Sigmoid colon (tissue), 7 donors: ENCODE results near the gene SLC39A11. TPM values are rescaled to one million over a fixed set of nuclear protein-coding genes. Genes with fewer than 3 reads are reported as not detected.

ENCODE experiments used
- DNase-seq: peaks from one replicate; pipeline ENCODE4 v3.0.0-alpha.2; 2019
- H3K27ac ChIP-seq, 4 donors: fragments of 200-600 bp; sonication (generic); one replicate each; pipeline ENCODE4 v1.5.1; 2016 to 2019; ENCODE audit warnings: mild to moderate bottlenecking in 1 of 4
- H3K27me3 ChIP-seq, 3 donors: fragments of 200-600 bp; sonication (generic); one replicate each; pipeline ENCODE4 v1.5.1; 2019; ENCODE audit warnings: mild to moderate bottlenecking in 1 of 3
- H3K36me3 ChIP-seq, 4 donors: fragments of 200-600 bp; sonication (generic); one replicate each; pipeline ENCODE4 v1.5.1; 2016 to 2019
- H3K4me1 ChIP-seq, 4 donors: fragments of 200-600 bp; sonication (generic); one replicate each; pipeline ENCODE4 v1.5.1; 2017 to 2019
- H3K4me3 ChIP-seq, 4 donors: fragments of 200-600 bp; sonication (generic); one replicate each; pipeline ENCODE4 v1.5.1; 2017 to 2019; ENCODE audit warnings: mild to moderate bottlenecking in 2 of 4, moderate library complexity in 1 of 4
- H3K9me3 ChIP-seq, 4 donors: fragments of 200-600 bp in 3 of 4; sonication (generic) in 3 of 4; one replicate each; pipeline versions ENCODE4 v1.5.1 to v1.6.1; 2013 to 2019
- CTCF ChIP-seq, 4 experiments: fragments of 450-650 bp in 3 of 4; fragments of 200-600 bp in 1 of 4; IDR thresholded peaks; one replicate each; pipeline ENCODE4 v1.5.1; 2016 to 2019; ENCODE audit warnings: antibody characterized with exemption in 4 of 4, mild to moderate bottlenecking in 3 of 4, moderate library complexity in 2 of 4
- EP300 ChIP-seq, 4 donors: sonication (generic); formaldehyde crosslinking; IDR thresholded peaks; one replicate each; pipeline ENCODE4 v1.6.1; 2017; ENCODE audit warnings: antibody characterized with exemption in 4 of 4
- POLR2A ChIP-seq, 2 donors: fragments of 450-650 bp; IDR thresholded peaks; one replicate each; pipeline ENCODE4 v1.6.1; 2016; ENCODE audit warnings: antibody characterized with exemption in 2 of 2, mild to moderate bottlenecking in 2 of 2, moderate library complexity in 2 of 2
- POLR2AphosphoS5 ChIP-seq, 4 donors: sonication (generic); formaldehyde crosslinking; IDR thresholded peaks; one replicate each; pipeline ENCODE4 v1.6.1; 2017; ENCODE audit warnings: antibody characterized with exemption in 4 of 4
- WGBS, 2 donors: extraction: QIAGEN DNeasy Blood & Tissue Kit; methylation state at CpG; one replicate each; pipeline ENCODE4 v1.1.7; 2013; 5-methylcytosine and 5-hydroxymethylcytosine counted together
- intact Hi-C: fragments of 100-400 bp; cut with DNase I; formaldehyde crosslinking; loops from one replicate; pipeline ENCODE4 v1.15.1; 2023
- polyA plus RNA-seq, 3 donors: library from polyadenylated mRNA; stranded (reverse); fragments of 200-250 nt; gene quantifications; one replicate each; pipeline ENCODE4 v1.2.3, GENCODE V29; 2013
- total RNA-seq, 4 donors: library from RNA; depleted of rRNA; stranded (reverse); fragments of >200 nt; gene quantifications; one replicate each; pipeline ENCODE4 v1.1.0, GENCODE V29; 2016
- donor health status: healthy with polysubstance abuse.
- donor health status: Bipolar disorder and iron deficiency.
- donor health status: healthy.

The SLC39A11 gene
- total and polyA plus RNA-seq, 7 donors = 7.6 to 16.4 (median 8.4) TPM

- Histone ChIP-seq H3K36me3 (no peaks in the 10 kb centered on the region), H3K9me3 (peaks cover 0 to 10% (median 7%) of the 10 kb centered on the region in 4 donors), H3K4me3 (no peak overlapping the region), H3K27ac (no peak overlapping the region), H3K27me3 (no peaks in the 10 kb centered on the region), H3K4me1 (no peaks in the 10 kb centered on the region)
- 93 to 98% methylated on average over 1 of the region's 1 CpG for WGBS, 2 donors
- intact Hi-C loops = no loop called here
- DNase-seq = no peak
- TF ChIP-seq POLR2AphosphoS5 (IDR thresholded peaks at IDR 0.05) (no peak), EP300 (IDR thresholded peaks at IDR 0.05) (no peak), CTCF (IDR thresholded peaks at IDR 0.05) (no peak), POLR2A (IDR thresholded peaks at IDR 0.05) (no peak)
These were observed 216.1 kb downstream of the SLC39A11 start for GRCh38 chr17:72876413-72876812.

- peaks cover 0 to 8% (median 7%) of the 10 kb centered on the region in 4 donors for H3K9me3 ChIP-seq
- DNase-seq = no peak
- WGBS, 2 donors = 78 to 79% methylated on average over 5 of the region's 5 CpGs
- H3K4me1 ChIP-seq = no peaks in the 10 kb centered on the region
- TF ChIP-seq POLR2A (IDR thresholded peaks at IDR 0.05) = no peak
- no peak for TF ChIP-seq EP300 (IDR thresholded peaks at IDR 0.05)
- no peak for TF ChIP-seq CTCF (IDR thresholded peaks at IDR 0.05)
- TF ChIP-seq POLR2AphosphoS5 (IDR thresholded peaks at IDR 0.05) = no peak
- no peak overlapping the region for H3K27ac ChIP-seq
- H3K36me3 ChIP-seq = no peaks in the 10 kb centered on the region
- intact Hi-C loops = no loop called here
- H3K27me3 ChIP-seq = no peaks in the 10 kb centered on the region
- no peak overlapping the region for H3K4me3 ChIP-seq
These were observed 217.1 kb downstream of the SLC39A11 start for GRCh38 chr17:72875361-72875760.

GRCh38 chr17:72872396-72872795, 220.1 kb downstream of the SLC39A11 start:
- DNase-seq = no peak
- Histone ChIP-seq H3K27me3 (no peaks in the 10 kb centered on the region), H3K36me3 (no peaks in the 10 kb centered on the region), H3K9me3 (peaks cover 0 to 5% (median 0%) of the 10 kb centered on the region in 4 donors), H3K4me3 (no peak overlapping the region), H3K27ac (no peak overlapping the region), H3K4me1 (no peaks in the 10 kb centered on the region)
- 92 to 93% methylated on average over 9 of the region's 9 CpGs for WGBS, 2 donors
- no peak for TF ChIP-seq POLR2AphosphoS5 (IDR thresholded peaks at IDR 0.05)
- intact Hi-C loops = no loop called here

GRCh38 chr17:72870367-72870985, 222.0 kb downstream of the SLC39A11 start:
- Histone ChIP-seq H3K4me1 (no peaks in the 10 kb centered on the region), H3K9me3 (no peaks in the 10 kb centered on the region), H3K27me3 (no peaks in the 10 kb centered on the region), H3K4me3 (no peak overlapping the region), H3K36me3 (no peaks in the 10 kb centered on the region), H3K27ac (no peak overlapping the region)
- TF ChIP-seq POLR2AphosphoS5 (IDR thresholded peaks at IDR 0.05) (no peak), EP300 (IDR thresholded peaks at IDR 0.05) (no peak), CTCF (IDR thresholded peaks at IDR 0.05) (no peak), POLR2A (IDR thresholded peaks at IDR 0.05) (no peak)
- WGBS, 2 donors = 94% methylated on average over 6 of the region's 6 CpGs
- intact Hi-C loops = no loop called here
- no peak for DNase-seq

- no peaks in the 10 kb centered on the region for H3K27me3 ChIP-seq
- H3K9me3 ChIP-seq = no peaks in the 10 kb centered on the region
- no peak for DNase-seq
- no peaks in the 10 kb centered on the region for H3K36me3 ChIP-seq
- H3K27ac ChIP-seq = no peak overlapping the region
- no peaks in the 10 kb centered on the region for H3K4me1 ChIP-seq
- 91 to 92% methylated on average over 7 of the region's 7 CpGs for WGBS, 2 donors
- no peak for TF ChIP-seq CTCF (IDR thresholded peaks at IDR 0.05)
- TF ChIP-seq POLR2AphosphoS5 (IDR thresholded peaks at IDR 0.05) = no peak
- TF ChIP-seq POLR2A (IDR thresholded peaks at IDR 0.05) = no peak
- TF ChIP-seq EP300 (IDR thresholded peaks at IDR 0.05) = no peak
- no peak overlapping the region for H3K4me3 ChIP-seq
- intact Hi-C loops = no loop called here
These were observed 222.9 kb downstream of the SLC39A11 start for GRCh38 chr17:72869630-72870029.
